SKM-1 (cell line): ENCODE results near the gene C1S.

Experiments
- DNase-seq: peaks from one replicate; lab custom pipeline; 2025; ENCODE audit not compliant: unreplicated experiment; lab: John Stamatoyannopoulos, UW

C1S gene

DNA sequence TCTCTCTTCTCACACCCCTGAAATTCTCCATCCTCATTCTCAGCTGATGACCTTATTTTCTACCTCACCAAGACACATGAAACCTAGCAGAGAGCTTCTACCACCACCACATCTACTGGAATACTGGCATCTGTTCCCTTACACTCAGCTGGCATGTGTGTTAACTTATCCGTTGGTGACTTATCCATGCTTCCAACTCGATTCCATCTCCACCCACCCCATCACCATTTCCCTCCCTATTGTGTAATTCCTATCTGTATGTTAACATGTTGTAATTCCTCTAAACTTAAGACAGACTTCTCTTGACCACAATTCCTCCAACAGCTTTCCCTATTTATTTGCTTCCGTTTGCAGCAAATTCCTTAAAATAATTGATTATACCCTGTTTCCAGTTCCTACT lies 15.4 kb downstream of the C1S start:
- DNase-seq = no peak

DNA sequence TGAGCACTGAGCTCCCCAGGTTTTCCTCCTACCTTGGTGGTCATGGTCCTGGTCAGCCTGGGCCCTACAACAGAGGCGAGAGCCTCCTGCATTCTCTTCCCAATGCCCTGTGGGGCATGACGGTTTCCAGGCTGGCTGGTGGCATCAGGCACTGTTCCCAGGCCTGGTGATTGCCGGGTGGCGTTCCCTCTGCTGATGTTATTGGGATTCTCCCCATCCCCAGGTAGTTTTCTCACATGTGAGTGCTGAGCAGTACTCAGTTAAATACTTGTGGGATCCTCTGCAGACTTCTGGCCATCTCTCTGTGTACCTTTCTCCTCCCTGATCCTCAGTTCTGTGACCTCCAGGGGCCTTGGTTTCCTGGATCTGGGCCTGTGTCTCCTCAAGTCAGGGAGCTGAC lies 16.0 kb downstream of the C1S start:
- no peak for DNase-seq

DNA sequence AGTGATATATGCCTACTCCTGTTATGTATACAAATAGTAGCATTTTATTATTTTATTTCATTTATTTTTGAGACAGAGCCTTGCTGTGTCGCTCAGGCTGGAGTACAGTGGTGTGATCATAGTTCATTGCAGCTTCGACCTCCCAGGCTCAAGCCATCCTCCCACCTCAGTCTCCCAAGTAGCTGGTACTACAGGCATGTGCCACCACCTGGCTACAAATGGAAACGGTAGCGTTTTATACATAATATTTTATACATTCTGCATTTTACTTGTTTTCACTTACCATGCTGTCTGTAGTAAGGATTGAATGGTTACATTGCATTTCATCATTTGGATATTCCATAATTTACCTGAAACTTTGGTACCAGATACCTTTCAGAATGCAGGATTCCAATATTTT lies 17.6 kb downstream of the C1S start:
- DNase-seq = no peak

DNA sequence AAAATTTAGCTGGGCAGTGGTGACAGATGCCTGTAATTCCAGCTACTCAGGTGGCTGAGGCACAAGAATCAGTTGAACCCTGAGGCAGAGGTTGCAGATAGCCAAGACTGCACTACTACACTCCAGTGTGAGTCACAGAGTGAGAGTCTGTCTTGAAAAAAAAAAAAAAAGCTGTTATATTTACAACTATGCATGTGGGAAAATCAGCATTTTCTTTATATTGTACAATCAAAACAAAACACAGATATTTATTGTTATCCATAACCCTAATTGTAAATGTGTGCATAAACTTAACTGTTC lies 19.3 kb downstream of the C1S start:
- no peak for DNase-seq

DNA sequence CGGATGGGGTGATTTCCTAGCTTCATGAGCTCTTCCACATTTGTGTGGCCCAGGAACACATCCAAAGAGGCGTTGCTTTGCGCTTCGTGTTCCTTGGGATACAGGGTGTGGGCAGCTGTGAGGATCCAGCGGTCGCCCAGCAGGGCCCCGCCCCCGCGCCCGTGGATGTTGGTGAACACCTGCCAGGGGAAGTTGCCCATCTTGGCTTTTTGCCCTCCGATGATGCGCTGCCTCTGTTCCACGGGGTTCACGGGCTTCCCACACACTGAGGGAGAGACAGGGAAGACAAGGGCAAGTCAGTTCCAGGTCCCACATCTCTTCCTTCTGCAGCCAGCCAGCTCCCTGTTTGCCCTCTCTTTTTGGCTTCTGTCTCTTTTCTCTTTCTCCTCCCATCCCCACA lies 20.5 kb downstream of the C1S start:
- no peak for DNase-seq

DNA sequence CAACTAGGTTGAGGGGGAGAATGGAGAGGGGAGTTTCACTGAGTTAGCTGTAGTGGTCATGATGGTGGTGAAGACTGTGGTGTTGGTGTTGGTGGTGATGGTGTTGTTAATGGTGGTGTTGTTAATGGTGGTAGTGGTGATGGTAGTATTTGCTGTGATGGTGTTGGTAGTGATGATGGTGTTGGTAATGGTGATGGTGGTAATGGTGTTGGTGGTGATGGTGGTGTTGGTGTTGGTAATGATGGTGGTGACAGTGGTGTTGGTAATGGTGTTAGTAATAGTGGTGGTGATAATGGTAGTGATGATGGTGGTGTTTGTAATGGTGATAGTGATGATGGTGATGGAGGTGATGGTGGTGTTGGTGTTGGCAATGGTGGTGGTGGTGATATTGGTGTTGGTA lies 22.6 kb downstream of the C1S start:
- DNase-seq = no peak

DNA sequence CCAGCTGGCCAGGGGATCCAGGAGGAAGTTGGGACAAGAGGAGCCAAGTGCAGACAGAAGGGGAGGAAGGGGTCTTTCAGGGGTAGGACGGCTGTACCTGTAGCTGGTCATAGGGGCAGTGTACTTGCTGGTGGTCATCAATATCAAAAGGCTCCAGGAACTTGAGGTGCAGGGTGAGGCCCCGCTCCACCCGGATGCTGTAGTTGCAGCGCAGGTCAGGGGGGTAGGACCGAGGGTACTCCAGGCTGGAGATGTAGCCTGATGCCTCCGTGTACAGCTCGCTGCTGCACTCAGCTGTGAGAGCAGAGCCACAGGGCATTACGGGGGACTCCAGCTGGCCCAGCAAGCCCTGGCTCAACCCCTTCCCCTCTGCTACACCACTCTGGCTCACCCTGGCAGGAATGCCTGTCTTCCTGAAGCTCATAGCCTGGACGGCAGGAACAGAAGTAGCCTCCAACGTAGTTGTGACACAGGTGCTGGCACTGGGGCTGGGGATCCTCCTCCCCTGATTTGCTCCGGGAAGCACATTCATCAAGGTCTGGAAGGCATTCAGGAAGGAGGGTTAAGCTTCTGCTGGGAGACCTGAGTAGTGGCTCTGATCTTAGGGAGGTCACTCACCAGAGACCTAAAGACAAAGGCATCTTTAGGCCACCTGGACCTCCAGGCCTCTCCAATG lies 28.8 kb downstream of the C1S start:
- no peak for DNase-seq

DNA sequence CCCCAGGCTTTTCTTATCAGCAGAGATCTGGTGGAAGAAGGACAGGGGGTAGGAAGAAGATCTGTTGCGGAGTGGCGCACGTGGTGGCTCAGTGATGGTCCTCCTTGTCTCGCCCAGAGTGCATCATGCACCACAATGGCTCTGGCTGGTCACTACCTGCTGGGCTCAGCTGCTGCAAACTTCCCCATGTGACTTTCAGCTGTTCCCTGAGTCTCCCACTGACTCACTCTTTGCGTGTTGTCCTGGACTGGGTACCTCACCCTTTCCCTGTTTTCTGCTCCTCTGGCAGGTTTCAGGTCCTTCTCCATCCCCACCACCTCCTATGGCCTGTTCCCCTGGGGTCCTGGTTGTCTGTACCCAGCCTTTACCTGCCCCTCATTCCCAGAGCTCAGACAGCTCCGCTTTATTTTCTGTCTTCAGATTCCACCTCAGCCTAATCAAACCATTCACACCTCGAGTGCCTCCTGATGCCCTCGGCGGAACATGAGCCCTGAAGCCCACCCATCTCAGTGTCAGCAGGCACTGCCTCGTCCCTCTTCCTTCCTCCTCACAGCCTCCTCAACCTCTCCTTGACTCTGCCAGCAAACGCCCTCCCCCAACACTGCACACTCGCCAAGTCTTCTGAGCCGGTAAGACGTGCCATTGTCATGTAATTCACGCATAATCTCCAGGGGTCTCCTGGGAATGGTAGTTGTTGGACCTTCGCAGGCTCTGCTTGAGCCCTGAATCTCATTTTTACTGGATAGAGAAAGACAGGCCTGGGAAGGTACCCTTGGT lies 29.9 kb downstream of the C1S start:
- no peak for DNase-seq

DNA sequence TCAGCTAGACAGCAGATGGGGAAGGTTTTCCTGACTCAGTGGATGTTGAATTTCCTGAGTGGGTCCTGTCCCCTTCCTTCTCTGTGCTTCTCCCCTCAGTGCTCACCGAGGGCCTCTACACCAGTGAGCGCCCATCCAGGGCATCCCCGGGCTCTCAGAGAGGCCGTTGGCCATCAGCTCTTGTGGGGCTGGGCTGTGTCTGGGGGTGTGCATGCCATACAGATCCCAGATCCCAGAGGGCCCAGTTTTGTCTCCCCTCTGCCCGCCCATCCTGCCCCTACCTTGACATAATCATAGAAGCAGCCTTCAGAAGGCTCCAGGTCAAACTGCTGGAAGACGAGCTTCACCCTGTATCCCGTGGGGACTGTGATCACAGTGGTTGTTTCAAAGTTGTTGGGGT lies 30.7 kb downstream of the C1S start:
- DNase-seq = no peak

DNA sequence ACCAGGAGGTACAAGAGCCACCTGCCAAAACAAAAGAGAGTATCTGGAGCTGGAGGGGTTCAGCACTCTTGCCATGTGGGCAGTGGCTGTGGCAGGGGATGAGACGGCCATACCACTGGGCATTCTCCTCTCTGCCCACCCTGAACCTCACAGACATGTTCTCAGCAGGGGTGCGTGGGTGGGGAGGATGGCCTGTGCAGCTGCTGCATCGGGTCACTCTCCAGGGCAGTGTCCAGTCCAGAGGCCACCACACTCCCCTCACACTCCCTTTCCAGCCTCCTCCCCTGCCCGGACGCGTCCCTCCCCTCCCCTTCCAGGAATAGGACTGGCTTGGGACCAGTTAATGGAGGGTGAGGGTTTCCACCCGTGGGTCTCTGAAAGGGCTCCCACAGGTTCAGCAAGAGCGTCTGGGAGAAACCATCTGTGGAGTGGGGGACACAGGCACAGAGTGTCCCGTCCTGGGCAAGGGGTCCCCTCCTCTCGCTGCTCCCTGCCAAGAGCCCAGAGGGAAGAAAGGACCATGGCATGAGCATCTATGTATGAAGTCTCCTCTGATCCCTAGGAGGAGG lies 31.2 kb downstream of the C1S start:
- DNase-seq = no peak

DNA sequence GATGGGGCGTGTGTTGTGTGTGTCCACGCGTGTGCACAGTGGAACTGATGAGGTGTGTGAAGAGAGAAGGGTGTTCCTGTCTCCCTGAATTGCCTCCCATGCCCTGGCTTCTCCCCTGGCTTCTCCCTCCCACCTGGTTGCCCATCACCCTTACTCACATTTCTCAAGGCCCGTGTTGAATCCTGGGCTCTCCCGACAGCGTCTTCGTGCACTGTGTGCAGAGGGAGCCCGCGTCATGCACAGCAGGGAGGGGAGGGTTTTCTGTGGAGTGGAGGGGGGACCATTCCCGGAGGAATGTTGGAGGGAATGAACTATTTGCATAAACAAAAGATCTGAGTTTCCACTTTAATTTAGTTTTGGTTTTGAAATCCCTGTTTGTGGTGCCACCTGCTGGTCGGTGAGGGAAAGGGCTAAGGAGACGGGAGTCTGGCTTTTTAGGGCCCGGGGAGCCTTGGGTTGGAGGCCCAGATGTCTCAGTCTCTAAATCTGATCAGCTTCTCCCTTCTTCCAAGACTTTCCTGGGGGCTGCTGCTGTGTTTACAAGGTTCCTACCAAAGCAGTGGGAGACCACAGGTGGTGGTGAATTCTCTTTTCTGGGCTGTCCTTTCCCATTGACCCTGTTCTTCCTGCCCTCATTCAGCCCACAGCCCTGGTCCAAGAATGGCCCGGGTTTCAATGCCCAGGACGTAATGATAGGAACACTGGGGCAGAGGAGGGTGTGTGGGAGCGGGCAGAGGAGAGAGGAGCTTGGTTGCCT lies 31.9 kb downstream of the C1S start, which contains the start of gene C1R:
Gene C1R (minus strand): TSS at position 217 of the 757 bp plus-strand sequence. CDS start 57 bp downstream, at position 160.
- no peak for DNase-seq

DNA sequence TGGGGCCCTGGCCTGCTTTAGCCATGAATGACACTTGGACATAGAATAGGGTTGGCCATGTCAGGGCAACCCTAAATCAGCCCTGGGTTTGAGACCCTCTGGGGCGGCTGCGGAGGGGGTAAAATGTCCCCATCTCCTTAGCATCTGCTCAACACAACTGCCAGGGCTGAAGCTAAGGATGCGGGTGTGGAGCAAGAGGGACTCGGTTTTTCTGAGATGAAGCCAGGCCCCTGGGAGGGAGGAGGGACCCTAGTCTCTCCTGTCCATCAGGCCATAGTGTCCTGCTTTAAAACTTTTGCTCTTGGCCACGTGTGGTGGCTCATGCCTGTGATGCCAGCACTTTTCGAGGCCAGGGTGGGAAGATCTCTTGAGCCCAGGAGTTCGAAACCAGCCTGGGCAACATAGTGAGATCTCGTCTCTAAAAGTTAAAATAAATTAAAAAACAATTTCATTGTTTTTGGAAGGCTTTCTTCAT lies 32.5 kb downstream of the C1S start:
- DNase-seq = no peak

DNA sequence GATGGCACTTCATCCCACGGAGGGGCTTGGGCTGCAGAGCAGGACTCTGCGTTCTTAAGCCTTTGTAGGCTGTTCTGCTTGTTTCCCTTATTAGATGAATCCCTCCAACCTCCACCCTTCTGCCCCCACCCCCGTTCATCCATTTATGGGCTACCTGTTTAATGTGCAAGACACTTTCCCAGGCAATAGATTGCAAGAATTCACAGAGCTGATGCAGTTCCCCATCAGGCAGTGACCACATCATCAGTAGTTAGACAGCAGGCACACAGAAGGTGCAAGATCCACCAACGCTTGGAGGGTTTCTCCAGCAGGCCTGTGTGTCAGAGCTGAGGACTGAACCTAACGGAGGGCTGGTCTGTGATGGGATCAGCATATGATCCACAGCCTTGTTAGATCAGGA lies 33.0 kb downstream of the C1S start:
- no peak for DNase-seq

DNA sequence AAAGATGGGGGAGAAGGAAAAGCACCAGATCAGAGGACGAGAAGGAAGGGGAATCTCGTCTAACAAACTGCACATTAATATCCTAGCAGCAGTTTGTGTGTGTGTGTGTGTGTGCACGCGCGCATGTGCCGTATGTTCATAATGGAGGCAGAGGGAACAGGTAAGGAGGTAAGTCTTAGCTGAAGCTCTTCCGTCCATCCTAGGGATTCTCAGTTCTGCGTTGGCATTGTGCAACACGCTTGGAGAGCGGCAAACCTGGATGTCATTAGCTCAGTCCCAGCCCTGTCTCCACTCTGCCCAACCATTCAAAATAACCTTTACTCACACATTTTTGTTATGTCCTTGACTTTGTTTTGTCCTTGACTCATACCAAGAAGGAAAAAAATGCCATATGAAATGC lies 33.4 kb downstream of the C1S start:
- DNase-seq = no peak

DNA sequence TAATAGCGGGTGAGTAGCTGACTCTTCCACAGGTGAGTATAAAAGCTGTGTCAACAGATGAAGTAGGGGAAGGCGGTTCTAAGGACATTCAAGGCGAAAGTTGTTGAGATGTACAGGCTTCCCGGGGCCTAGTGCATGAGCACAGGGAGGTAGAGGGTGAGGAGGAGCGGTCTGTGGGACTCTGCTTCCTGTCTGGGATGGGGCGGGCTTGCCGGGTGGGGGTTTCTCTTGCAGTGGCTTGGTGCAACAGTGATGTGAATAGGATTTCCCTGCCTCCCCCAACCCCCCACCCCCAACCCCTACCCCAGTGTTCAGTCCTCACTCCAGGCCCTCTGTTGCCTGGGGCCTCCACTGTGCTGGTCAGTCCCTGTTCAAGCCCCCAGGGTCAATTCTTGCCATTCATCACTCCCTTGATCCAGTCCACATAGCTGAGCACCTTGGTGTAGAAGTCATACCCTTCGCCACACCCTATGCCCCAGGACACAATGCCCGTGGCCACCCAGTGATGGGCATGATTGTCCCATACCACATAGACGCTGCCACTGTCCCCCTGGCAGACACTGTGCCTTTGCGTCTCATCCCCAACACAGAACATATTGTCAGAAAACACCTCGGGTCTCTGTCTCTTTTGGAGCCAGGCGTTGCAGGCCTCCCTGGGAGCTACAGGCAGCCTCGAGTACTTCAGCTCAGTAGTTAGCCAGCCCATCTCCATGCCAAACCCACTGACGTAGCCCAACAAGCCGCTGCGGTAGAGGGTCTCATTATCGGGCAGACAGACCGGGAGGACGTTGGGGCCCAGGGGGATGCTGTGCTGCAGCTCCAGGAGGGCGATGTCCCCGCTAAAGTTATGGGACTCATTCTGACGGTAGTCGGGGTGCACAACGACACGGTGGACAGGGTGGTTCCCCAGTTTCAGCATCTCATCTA lies 35.8 kb downstream of the C1S start:
- no peak for DNase-seq

DNA sequence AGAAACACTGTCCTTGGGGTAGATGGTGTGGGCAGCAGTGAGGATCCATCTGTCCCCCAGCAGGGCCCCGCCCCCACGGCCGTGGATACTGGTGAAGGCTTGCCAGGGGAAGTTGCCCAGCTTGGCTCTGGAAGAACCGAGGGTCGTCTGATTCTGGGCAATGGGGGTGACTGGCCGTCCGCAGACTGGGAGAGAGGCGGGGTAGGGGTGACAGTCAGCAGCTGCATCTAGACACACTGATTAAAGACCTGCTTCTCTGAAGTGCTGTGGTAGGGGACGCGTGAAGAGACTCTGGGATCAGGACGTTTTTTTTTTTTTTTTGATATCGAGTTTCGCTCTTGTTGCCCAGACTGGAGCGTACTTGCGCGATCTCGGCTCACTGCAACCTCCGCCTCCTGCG lies 36.5 kb downstream of the C1S start:
- DNase-seq = no peak

DNA sequence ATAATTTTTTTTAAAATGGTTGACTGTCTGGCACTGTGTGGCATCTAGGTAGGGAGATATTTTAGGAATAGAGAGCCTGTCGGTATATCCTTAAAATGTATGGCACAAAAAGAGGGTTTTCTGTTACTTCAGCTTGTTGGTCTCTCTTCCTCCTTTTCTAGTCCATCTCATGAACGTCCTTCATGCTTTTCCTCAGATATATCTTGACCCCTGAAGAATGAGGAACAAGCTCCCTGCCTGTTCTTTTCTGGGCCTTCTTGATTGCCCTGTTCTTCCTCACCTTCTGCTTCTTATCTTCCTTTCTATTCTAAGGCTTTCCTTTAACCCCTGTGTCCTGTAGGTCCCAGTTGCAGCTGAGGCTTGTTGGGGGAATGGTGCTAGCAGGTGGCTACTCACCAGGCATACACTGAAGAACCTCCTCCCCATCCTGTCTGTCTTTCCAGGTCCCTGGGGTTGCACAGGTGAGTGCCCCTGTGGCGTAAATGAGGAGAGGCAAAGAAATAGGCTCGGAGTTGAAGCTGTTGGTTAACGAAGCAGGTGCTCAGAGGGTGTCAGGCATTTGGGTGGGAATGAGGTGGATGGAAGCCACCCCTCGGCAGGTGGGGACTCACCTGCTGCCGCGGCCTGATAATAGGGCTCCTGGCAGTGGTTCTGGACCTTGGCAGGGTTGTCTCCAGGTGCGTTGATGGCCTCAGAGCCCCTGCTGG lies 38.9 kb downstream of the C1S start:
- DNase-seq = no peak

DNA sequence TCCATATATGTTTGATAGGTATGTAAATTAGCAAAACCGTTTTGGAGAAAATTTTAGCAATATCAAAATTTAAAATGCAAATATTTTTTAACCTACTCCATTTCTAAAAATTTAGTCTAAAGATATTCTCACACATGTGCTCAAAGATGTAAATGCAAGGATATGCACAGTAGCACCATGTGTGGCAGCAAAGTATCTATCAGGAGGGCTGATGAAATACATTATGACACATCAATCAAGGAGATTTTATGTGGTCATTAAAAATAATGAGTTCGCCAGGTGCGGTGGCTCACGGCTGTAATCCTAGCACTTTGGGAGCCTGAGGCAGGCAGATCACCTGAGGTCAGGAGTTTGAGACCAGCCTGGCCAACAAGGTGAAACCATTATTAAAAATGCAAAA lies 39.7 kb downstream of the C1S start:
- no peak for DNase-seq

DNA sequence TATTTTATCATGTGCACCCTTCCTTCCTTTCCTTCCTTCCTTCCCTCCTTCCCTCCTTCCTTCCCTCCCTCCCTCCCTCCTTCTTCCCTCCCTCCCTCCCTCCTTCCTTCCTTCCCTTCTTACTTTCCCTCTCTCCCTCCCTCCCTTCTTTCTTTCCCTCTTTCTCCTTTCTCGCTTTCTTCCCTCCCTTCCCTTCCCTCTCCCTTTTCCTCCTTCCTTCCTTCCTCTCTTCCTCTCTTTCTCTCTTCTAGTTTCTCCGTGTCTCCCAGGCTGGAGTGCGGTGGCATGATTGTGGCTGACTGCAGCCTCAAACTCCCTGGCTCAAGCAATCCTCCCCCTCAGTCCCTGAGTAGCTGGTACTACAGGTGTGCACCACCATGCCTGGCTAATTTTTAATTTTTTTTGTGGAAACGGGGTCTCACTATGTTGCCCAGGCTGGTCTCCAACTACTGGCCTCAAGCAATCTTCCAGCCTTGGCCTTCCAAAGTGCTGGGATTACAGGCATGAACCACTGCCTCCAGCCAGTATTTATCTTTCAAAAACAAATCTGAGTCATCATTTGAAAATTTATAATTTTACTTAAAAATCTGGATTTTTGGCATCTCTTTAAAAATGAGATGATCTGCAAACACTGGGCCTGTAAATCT lies 40.7 kb downstream of the C1S start:
- no peak for DNase-seq
